Testis (tissue), 2 donors: ENCODE data around the gene OGFOD3.

Experiments used
- POLR2A ChIP-seq: fragments of 450-650 bp; IDR thresholded peaks from one replicate; pipeline ENCODE4 v1.6.1; 2017; ENCODE audit warnings: antibody characterized with exemption, mild to moderate bottlenecking, moderate library complexity
- TF ChIP-seq, protein P1 (sequence below), 3 experiments: fragments of 450-650 bp in 2 of 3; fragments of 200-600 bp in 1 of 3; sonication (generic) in 1 of 3; IDR thresholded peaks; one replicate each; pipeline ENCODE4 v1.5.1; 2016 to 2019; ENCODE audit warnings: antibody characterized with exemption in 3 of 3, mild to moderate bottlenecking in 2 of 3, moderate library complexity in 1 of 3

DNA sequence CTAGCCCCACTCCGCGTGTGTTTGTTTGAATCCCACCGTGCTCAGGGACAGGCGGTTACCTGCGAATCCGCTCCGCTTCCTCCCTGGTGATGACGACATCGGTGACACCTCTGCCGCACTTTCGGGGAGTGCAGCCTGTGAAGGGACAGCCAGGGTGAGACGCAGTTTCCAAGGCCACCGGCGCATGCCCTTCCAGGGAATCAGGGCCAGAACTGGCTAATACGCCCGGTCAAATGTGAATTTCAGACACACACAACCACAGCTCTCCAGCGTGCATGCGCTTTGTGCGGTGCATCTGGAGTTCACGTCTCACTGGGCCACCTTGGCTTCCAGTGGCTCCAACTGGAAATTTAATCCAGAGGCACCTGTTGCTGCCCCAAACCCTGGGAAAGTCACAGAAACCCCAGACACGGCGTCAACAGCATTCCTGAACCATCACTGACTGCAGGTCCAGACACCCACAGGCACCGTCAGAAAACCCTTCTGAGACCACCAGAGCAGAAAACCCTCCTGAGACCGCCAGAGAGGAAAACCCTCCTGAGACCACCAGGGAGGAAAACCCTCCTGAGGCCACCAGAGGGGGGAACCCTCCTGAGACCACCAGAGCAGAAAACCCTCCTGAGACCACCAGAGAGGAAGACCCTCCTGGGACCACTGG lies 6.9 kb downstream of the OGFOD3 start:
- TF ChIP-seq, protein P1, sequence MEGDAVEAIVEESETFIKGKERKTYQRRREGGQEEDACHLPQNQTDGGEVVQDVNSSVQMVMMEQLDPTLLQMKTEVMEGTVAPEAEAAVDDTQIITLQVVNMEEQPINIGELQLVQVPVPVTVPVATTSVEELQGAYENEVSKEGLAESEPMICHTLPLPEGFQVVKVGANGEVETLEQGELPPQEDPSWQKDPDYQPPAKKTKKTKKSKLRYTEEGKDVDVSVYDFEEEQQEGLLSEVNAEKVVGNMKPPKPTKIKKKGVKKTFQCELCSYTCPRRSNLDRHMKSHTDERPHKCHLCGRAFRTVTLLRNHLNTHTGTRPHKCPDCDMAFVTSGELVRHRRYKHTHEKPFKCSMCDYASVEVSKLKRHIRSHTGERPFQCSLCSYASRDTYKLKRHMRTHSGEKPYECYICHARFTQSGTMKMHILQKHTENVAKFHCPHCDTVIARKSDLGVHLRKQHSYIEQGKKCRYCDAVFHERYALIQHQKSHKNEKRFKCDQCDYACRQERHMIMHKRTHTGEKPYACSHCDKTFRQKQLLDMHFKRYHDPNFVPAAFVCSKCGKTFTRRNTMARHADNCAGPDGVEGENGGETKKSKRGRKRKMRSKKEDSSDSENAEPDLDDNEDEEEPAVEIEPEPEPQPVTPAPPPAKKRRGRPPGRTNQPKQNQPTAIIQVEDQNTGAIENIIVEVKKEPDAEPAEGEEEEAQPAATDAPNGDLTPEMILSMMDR (IDR thresholded peaks at IDR 0.05), result no peak
- no peak for TF ChIP-seq POLR2A
